Measurements from ENCODE around the gene TFCP2L1.

DNA sequence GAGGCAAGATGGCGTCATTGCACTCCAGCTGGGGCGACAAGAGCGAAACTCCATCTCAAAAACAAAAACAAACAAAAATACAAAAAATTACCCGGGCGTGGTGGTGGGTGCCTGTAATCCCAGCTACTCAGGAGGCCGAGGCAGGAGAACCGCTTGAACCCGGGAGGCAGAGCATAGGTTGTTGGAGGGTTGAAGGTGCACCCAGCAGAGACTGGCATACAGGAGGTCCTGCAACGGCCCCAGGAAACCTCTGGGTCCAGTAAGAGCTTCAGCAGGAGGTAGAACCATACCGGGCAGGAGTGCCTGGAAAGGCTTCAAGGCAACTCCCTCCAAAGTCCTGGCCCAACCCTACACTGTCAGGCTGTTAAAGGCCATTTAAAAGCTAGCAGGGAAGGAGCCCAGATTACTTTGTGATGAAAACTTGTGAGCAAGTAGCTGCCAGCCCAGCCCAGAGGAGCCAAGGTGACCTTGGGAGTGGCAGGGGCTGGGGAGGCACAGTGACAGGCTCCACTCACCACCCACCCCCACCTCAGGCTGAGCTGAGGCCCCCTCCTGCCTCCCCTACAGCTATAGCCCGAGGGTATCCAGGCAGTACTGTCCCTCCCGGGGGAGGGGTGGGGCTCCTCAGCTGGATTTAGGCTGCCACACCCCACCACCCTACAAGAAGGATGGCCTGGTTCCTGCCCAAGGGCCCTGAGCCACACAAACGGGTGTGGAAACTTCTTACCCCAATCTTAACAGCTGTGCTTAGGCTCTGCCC lies 28.1 kb downstream of the TFCP2L1 start:
- TF ChIP-seq, protein P1, sequence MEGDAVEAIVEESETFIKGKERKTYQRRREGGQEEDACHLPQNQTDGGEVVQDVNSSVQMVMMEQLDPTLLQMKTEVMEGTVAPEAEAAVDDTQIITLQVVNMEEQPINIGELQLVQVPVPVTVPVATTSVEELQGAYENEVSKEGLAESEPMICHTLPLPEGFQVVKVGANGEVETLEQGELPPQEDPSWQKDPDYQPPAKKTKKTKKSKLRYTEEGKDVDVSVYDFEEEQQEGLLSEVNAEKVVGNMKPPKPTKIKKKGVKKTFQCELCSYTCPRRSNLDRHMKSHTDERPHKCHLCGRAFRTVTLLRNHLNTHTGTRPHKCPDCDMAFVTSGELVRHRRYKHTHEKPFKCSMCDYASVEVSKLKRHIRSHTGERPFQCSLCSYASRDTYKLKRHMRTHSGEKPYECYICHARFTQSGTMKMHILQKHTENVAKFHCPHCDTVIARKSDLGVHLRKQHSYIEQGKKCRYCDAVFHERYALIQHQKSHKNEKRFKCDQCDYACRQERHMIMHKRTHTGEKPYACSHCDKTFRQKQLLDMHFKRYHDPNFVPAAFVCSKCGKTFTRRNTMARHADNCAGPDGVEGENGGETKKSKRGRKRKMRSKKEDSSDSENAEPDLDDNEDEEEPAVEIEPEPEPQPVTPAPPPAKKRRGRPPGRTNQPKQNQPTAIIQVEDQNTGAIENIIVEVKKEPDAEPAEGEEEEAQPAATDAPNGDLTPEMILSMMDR (conservative IDR thresholded peaks at IDR 0.05 in 1 of 2, IDR thresholded peaks at IDR 0.05 in 1 of 2; ENCODE audit: low read depth in 1 of 2, low read length in 2 of 2) = no peak
- TF ChIP-seq EZH2 (IDR thresholded peaks at IDR 0.05; ENCODE audit: low read length, missing control alignments) = no peak

Data from fibroblast of lung (primary cell).